ENCODE measurements around the gene FAM171A1.
"Not testable (repeated sequence)": the region's sequence is repeated elsewhere in the genome, so short reads cannot be mapped to it uniquely, and the experiment has no call there.

The FAM171A1 gene

DNA sequence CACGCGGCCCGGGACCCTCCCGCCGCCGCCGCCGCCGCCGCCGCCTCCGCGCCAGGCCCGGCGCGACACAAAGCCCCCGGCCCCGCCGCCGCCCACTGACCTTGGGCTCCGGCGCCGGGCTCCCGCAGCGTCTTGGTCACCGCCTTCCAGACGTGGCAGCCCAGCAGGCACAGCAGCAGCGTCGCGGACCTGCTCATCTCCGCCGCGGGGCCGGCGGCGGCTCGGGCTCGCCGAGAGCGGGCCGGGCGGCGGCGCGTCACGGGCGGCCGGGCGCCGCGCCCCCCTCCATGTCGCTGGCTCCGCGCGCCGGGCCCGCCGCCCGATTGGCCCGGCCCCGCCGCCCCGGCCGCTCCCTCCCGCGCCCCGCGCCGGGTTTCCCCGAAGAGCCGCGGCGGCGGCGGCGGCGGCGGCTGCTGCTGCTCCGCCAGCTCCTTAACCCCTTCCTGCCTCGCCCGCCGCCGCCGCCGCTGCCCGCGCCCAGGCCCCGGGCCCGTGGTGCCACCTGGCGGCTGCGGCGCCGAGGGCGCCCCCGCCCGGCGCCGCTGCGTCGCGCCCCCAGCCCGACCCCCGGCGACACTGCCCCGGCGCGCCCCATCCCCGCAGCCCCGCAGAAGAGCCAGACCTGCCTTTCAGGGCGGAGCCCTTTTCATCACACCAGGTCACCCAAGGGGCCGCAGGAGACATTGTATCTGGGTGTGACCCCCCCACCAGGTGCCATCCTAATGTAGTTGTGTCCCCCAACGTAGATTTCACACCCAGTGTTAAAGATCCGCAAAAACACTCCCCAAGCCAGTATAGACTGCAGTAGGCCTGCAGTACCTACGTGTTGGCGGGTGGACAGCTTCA lies at the start of gene FAM171A1:
TSS of gene FAM171A1 (minus strand) at position 434 of the 846 bp plus-strand sequence. CDS start at position 197, 237 bp downstream.
- DNase-seq (ENCODE audit: low read depth in 2 of 2) = peak; percentile 7 to 50

DNA sequence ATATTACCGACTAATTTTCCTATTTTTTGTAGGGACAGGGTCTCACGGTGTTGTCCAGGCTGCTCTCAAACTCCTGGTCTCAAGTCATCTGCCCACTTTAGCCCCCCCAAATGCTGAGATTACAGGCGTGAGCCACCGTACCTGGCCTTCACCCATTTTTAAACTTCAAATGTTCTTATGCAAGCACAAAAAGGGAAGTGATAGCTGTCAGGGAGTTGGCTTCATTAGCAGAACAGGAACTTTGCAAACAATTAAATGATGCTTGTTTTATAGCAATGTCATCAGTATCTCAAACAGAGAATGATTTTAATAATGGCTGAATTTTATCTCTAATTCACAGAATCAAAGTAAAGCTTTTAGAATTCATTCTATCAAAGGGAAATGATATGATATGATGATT lies 49.8 kb upstream of the FAM171A1 start:
- DNase-seq (ENCODE audit: low read depth in 2 of 2) = no peak

DNA sequence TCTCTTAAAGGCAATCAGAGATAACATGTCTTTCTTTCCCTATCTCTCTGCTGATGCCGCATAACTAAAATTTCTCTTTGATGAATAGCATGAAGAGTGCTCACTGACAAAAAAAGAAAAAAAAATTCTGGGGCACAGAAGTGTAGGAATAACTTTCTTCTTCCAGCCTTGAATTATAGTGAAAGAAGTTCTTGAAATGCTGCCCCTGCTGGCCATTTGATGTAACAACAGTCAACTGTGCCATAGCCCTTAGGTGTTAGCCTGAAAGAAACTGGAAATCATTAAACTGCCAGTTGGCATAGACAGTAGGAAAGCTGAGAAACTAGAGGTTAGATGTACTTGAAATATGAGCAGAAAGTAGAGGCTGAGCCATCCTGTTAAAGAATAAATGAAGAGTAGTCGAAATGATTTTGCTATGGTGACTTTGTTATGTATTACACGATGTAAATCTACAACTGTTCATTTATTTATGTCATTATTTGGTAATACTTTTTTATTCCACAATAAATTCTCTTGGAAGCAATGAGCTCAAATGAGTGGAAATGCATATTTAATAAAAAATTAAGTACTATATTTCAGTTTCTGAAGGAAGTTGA lies 48.3 kb upstream of the FAM171A1 start:
- no peak for DNase-seq (ENCODE audit: low read depth in 2 of 2)

DNA sequence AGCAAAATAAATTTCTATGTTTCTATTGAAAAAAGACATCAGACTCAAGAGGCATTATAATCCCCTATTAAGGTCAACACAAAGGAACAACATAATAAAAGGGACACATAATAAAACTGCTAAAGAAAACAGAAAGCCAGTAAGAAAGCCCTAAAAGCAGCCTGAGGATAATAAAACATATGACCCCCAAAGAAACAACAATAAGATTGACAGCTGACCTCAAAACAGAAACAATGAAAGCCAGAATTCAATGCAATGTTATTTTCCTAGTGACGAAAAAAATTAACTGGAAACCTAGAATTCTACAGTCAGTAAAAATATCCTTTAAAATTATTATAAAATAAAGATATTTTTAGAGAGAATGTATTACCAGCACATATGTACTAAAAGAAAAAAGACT lies 44.9 kb upstream of the FAM171A1 start:
- DNase-seq (ENCODE audit: low read depth in 2 of 2) = no peak

DNA sequence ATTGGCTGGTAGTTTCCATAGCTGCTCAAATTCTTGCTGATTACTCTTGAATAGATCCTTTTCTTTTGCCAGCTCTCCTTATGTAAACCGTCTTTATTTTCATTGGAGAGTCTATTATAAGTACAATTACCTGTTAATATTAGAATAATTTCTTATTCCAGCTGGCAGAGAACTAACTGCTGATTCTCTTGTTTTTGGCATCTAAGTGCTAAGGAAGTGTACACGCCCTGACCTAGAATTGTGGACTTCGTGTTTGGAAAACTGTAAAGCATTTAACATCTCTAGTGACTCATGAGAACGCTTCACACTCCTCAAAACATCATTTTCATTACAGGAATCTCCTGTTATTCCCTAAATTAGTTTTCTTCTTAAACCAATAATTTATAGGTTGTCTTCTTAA lies 39.9 kb upstream of the FAM171A1 start:
- no peak for DNase-seq (ENCODE audit: low read depth in 2 of 2)

DNA sequence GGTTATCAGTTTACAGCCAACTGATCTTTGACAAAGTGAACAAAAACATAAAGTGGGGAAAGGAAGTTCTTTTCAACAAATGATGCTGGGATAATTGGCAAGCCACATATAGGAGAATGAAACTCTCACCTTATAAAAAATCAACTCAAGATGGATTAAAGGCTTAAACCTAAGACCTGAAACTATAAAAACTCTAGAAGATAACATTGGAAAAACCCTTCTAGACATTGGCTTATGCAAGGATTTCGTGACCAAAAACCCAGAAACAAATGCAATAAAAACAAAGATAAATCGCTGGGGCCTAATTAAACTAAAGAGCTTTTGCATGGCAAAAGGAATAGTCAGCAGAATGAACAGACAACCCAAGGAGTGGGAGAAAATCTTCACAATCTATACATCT lies 38.3 kb upstream of the FAM171A1 start:
- not testable (repeated sequence) for DNase-seq (ENCODE audit: low read depth in 2 of 2)

DNA sequence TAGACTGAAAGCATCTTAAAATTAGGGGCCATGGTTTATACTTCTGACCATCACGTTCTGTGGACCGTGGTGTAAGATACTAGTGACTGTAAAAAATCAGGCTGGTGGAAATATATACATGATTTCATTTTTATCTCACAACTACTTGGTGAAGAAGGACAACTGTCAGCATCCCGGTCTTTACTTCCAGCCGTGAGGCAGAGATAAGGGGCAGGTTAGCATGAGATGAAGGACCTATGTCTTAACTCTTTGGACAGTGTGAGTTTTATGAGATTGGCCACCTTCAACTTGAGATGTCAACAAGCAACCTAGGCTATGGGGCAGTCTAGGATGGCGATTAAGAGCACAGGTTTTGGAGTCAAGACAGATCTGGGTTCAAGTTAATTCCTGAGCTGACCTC lies 37.5 kb upstream of the FAM171A1 start:
- no peak for DNase-seq (ENCODE audit: low read depth in 2 of 2)

DNA sequence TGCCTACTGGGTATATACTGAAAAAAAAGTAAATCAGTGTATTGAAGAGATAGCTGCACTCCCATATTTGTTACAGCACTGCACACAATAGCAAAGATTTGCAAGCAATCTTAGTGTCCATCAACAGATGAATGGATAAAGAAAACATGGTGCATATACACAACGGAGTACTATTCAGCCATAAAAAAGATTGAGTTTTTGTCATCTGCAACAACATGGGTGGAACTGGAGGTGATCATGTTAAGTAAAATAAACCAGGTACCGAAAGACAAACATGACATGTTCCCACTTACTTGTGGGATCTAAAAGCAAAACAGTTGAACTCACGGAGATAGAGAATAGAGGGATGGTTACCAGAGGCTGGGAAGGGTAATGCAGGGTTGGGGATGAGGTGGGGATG lies 34.2 kb upstream of the FAM171A1 start:
- DNase-seq (ENCODE audit: low read depth in 2 of 2) = no peak

DNA sequence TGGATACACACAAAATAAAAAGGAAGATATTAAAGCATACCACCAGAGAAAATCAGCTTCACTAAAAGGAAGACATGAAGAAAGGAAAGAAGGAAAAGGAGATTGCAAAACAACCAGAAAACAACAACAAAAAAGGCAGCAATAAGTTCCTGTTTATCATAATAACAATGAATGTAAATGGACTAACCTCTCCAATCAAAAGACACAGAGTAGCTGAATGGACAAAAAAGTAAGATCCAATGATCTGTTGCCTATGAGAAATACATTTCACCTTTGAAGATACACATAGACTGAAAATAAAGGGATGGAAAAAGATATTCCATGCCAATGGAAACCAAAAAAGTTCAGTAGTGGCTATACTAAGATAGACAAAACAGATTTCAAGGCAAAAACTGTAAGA lies 30.3 kb upstream of the FAM171A1 start:
- no peak for DNase-seq (ENCODE audit: low read depth in 2 of 2)

DNA sequence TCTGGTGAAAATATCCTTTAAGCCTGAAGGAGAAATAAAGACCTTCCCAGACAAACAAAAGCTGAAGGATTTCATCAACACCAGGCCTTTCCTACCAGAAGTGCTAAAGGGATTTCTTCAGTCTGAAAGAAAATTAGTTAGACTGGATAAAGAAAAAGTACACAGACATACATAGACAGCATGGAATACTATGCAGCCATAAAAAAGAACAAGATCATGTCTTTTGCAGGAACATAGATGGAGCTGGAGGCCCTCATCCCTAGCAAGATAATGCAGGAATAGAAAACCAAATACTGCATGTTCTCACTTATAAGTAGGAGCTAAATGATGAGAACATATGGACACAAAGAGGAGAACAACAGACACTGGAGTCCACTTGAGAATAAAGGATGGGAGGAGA lies 29.4 kb upstream of the FAM171A1 start:
- DNase-seq (ENCODE audit: low read depth in 2 of 2) = not testable (repeated sequence)

DNA sequence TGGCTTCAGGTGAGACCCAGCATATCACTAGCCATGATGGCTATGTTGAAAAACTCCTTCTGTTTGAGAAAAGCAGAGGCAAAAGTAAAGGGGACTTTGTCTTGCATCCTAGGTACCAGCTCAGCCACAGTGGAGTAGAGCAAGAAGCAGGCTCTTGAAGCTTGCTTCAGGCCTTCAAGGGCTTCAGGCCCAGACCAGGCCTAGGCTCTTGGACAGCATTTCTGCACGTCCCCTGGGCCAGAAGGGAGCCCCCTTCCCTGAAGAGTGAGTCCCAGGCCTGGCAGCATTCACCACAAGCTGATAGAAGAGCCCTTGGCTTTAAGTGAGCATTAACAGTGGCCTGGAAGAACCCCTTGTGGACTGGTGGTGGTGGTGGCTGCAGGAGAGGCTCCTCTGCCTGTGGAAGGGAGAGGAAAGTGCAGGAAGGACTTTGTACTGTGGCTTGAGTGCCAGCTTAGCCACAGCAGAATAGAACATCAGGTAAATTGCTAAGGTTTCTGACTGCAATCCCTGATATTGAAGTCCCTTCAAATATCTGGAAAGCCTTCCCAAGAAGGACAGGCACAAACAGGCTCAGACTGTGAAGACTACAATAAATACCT lies 28.1 kb upstream of the FAM171A1 start:
- no peak for DNase-seq (ENCODE audit: low read depth in 2 of 2)

DNA sequence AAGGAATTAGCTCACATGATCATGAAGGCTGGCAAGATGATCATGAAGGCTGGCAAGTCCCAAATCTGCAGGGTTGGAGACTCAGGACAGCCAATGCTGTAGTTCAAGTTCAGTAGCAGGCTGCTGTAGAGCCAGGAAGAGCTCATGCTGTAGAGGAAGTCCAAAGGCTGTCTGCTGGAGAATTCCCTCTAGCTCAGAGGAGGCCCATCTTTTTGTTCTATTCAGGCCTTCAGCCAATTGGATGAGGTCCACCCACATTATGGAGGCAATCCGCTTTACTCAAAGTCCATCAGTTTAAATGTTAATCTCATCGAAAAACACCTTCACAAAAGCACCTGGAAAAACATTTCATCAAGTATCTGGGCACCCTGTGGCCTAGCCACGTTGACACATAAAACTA lies 24.8 kb upstream of the FAM171A1 start:
- no peak for DNase-seq (ENCODE audit: low read depth in 2 of 2)

DNA sequence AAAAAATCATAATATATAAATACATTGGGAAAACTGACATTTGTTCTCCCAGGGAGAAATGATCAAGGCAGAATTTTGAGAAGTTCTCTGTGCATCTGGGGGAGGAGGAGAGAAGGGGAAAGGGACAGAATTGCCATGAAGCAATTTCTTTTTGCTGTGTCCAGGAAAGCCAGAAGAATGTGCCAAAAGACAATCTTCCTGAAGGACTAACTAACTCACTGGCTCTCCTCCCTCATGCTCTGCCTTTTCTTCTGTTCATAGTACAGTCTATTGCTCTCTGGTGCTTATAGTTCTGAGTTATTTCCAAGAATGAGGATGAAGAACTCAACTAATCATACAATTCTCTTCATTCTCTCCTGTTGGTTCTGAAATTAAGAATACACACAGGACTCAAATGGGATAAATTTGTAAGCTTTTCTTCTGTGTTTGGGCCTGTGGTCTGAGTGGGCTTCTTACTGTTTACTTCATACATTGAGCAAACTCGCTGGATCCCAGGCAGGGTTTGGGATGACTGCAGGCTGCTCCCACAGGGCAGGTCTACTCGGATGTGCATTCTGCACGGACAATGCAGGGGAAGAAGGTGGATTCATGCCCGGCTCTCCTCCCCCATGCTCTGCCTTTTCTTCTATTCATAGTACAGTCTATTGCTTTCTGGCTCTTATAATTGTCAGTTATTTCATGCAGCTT lies 22.2 kb upstream of the FAM171A1 start:
- no peak for DNase-seq (ENCODE audit: low read depth in 2 of 2)

DNA sequence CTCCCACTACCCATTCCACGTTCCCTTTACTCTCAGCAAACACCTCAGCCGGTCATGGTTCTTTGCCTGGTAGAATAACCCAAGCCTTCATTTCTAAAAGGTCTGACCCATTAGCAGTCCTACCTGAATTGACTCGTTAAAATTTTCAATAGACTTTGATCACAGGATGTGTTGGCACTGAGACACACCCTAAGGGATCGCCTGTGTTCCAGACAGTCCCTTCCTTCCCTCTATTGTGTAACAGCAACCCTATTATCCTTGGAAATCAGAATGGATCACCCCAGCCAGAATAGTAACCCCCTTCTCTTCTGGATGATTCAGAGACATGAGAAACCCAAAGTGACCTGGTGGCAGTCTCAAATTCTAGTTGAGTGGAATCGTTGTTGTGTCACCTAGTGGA lies 20.4 kb upstream of the FAM171A1 start:
- DNase-seq (ENCODE audit: low read depth in 2 of 2) = no peak

DNA sequence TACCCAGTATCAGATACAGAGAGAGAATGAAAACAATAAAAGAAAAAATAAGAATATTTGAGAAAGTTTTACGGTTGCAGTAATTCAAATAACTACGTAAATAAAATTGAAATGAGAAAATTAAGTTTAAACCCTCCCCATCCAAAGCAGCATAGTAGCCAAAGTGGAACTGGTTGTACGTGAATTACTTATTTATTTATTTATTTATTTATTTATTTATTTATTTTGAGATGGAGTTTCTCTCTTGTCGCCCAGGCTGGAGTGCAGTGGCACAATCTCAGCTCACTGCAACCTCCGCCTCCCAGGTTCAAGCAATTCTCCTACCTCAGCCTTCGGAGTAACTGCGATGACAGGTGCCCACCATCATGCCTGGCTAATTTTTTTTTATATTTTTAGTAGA lies 17.1 kb upstream of the FAM171A1 start:
- not testable (repeated sequence) for DNase-seq (ENCODE audit: low read depth in 2 of 2)

DNA sequence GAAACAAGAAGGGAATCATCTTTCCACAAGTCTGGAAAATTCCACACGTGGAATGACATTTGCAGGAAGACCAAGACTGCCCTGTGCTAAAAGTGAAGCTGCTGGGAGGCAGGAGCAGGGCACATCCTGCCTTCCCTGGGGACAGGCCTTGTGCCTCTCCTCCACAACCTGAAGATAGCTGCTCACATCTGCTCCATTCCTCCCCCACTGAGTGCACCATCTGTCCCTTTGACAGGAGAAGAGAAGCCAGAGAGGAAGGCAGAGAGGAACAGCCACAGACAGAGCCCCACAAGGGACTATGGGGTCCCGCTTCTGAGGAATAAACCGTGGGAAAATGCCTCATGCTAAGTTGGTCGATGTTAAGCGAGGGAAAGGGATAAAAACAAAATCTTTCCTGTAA lies 15.9 kb upstream of the FAM171A1 start:
- no peak for DNase-seq (ENCODE audit: low read depth in 2 of 2)

DNA sequence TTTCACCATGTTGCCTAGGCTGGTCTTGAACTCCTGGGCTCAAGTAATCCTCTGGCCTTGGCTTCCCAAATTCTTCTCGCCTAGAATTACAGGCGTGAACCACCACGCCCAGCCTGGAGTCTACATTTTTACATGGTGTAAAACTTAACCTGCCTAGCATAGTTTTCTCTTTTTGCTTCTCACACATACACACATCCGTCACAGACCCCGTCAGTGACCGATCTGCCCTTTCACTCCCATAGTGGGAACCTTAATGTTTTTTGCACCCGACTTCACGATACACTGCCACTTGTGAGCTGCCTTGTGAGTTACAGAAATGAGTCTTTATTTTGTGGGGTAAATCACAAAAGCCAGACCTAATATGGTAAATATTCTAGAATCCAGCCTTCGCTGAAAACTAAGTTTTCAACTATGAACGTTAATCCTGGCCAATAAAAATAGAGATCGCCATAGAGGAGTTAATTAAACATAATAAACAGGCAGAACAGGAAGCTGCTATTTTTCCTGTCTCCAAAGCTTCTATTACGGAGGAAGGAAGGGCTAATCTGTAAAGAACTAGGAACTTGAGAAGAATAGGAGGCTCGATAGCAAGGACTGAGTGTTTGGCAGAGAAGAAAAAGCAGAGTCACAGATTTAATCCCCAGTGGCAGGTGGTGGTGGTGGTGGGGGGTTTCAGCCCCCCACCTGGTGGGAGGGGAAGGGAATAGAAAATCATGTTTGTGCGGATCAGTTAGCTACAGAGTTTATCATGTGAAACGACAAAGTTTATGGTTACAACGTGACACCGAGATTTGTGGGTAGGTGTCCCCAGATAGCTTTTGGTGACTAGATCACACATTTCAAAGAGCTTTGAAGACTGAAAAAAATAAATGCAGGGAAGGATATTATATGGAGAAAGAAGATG lies 14.7 kb upstream of the FAM171A1 start:
- no peak for DNase-seq (ENCODE audit: low read depth in 2 of 2)

DNA sequence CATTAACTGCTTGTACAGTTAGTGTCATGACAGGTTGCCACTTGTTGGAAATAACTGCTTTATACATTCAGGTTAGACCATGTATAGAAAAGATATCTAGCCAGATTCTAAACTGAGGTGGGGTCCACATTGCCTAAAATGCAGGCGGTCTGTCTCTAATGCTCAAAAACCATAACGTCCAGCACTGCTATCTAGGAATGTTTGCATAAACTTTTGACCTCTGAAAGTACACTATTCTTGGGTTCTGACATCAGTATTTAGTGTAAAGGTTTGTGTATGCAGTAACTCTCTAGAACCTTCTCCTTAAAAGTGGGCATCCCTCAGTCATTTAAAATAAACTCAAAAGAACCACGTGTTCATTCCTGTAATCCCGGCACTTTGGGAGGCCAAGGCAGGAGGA lies 10.3 kb upstream of the FAM171A1 start:
- DNase-seq (ENCODE audit: low read depth in 2 of 2) = no peak

DNA sequence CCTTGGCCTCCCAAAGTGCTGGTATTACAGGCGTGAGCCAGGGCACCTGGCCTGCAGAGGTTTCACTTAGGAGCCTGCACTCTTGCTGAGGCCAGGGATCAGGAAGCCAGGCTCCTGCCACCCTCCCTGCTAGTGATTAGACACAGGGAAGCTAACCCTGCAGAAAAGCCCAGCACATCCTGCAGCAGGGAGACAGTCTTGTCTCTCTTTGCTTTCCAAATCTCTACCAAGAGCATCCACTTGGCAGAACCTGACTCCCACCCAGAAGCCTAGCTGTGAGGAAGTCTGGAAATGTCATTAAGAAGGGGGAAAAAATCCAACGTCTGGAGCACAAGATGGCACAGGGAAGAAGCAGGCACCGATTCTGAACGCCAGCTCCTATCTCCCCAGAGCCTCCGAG lies 8.0 kb upstream of the FAM171A1 start:
- no peak for DNase-seq (ENCODE audit: low read depth in 2 of 2)

DNA sequence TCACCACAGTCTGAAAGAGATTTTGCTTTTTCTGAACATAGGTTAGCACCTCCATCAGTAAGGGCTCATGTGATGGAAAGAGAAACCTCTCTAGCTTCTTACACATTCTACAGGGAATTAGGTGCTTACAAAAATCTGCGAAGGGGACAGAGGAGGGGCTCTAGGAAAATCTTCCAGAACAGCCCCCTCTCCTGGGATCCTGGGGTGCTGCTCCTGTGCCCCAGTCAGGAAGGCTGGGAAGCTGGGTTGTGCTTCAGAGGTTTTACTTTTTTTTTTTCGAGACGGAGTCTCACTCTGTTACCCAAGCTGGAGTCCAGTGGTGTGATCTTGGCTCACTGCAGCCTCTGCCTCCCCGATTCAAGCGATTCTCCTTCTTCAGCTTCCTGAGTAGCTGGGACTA lies 7.5 kb upstream of the FAM171A1 start:
- DNase-seq (ENCODE audit: low read depth in 2 of 2) = no peak

DNA sequence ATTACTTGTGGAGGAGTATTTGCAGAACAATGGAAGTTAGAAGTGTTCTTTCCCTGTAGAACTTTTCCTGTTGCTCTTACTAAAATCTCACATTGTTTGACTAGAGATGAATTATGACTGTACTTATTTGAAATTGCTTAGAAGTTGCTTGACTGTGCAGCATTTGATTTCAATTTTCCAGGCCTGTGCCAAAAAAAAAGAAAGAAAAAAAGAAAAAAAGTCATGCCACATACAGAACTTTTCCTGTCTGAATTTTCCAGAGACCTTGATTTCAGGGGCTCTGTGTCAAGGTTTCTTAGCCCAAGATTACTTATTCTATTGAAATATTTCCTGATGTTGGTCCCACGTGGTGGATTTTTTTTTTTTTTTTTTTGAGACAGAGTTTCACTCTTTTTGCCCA lies 3.5 kb upstream of the FAM171A1 start:
- DNase-seq (ENCODE audit: low read depth in 2 of 2) = no peak

Measured in stimulated activated CD8-positive, alpha-beta memory T cell treated with anti-CD3 and anti-CD28 coated beads, Interleukin-7, amount 100 ng/mL, for 4 hours (primary cell).